ENCODE data around the gene ZNF80.
"Not testable (repeated sequence)": the region's sequence is repeated elsewhere in the genome, so short reads cannot be mapped to it uniquely, and the experiment has no call there.

Gene ZNF80

DNA sequence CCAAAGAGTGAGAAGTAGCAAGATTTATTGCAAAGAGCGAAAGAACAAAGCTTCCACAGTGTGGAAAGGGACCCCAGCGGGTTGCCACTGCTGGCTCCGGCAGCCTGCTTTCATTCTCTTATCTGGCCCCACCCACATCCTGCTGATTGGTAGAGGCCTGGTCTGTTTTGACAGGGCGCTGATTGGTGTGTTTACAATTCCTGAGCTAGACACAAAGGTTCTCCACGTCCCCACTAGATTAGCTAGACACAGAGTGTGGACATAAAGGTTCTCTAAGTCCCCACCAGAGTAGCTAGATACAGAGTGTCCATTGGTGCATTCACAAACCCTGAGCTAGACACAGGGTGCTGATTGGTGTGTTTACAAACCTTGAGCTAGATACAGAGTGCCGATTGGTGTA is at the start of gene ZNF80:
TSS of gene ZNF80 (minus strand) at position 101 of the 400 bp plus-strand sequence. CDS start 504 bp downstream, outside the sequence.
- in situ Hi-C loops (cut with MboI; ENCODE audit: low sequenced_read_pairs), result not testable (repeated sequence)

DNA sequence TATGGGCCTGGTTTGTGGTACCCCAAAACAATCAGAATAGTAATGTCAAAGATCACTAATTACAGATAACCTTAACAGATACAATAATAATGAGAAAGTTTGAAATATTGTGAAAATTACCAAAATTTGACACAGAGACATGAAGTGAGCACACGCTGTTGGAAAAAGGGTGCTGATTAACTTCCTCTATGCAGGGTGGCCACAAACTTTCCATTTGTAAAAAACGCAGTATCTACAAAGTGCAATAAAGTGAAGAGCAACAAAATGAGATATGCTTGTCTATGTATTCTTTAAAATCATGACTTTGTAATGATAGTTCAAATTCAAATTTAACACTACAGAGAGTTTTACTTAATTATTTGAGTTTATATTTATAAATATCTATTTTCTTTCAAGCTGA is 48.9 kb upstream of the ZNF80 start:
- in situ Hi-C loops (cut with MboI; ENCODE audit: low sequenced_read_pairs), result no loop called here

DNA sequence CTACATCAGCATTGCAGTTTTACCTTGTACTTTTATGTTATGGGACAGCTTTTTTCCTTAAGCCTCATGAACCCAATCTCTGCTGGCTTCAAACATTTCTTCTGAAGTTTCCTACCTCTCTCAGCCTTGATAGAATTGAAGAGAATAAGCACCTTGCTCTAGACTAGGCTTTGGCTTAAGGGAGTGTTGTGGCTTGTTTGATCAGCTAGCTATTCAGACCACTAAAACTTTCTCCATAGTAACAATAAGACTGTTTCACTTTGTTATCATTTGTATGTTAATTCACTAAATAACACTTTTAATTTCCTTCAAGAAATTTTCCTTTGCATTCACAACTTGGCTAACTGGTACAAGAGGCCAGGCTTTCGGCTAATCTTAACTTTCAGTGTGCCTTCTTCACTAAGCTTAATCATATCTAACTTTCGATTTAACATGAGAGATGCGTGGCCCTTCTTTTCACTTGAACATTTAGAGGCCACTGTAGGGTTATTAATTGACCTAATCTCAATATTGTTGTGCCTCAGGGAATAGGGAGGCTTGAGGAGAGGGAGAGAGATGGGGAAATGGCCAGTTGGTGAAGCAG is 48.4 kb upstream of the ZNF80 start:
- in situ Hi-C loops (cut with MboI; ENCODE audit: low sequenced_read_pairs), result no loop called here

DNA sequence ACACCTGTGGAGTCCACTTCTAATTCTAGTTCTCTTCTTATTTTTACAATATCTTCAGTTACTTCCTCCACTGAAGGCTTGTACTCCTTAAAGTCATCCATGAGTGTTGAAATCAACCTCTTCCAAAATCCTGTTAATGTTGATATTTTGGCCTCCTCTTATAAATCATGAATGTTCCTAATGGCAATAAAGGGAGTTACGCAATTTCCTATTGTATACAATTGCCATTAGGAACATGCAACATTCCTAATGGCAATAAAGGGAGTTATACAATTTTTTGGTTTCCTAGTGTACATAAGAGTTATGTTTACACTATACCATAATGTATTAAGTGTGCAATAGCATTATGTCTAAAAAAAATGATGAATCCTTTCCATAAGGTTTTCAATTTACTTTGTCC is 47.3 kb upstream of the ZNF80 start:
- in situ Hi-C loops (cut with MboI; ENCODE audit: low sequenced_read_pairs), result no loop called here

DNA sequence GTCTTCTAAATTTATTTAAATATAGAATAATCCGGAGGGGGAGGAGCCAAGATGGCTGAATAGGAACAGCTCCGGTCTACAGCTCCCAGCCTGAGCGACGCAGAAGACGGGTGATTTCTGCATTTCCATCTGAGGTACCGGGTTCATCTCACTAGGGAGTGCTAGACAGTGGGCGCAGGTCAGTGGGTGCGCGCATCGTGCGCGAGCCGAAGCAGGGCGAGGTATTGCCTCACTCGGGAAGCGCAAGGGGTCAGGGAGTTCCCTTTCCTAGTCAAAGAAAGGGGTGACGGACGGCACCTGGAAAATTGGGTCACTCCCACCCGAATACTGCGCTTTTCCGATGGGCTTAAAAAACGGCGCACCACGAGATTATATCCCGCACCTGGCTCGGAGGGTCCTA is 39.5 kb upstream of the ZNF80 start:
- in situ Hi-C loops (cut with MboI; ENCODE audit: low sequenced_read_pairs), result not testable (repeated sequence)

DNA sequence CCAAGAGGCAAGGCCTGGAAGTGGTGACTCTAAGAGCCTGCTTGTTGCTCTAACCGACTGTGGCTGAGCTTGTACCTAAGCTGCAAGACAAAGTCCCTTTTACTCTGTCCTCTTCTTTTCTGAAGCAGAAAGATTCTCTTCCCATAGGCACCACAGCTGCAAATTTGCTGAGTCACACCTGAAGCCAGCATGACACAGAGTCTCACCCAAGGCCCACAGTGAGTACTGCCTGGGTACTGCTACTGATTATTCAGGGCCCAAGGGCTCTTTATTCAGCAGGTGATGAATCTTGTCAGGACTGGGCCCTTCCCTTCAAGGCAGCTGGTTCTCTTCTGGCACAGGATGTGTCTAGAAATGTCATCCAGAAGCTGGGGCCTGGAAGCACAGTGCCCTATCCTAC is 37.6 kb upstream of the ZNF80 start:
- in situ Hi-C loops (cut with MboI; ENCODE audit: low sequenced_read_pairs), result no loop called here

DNA sequence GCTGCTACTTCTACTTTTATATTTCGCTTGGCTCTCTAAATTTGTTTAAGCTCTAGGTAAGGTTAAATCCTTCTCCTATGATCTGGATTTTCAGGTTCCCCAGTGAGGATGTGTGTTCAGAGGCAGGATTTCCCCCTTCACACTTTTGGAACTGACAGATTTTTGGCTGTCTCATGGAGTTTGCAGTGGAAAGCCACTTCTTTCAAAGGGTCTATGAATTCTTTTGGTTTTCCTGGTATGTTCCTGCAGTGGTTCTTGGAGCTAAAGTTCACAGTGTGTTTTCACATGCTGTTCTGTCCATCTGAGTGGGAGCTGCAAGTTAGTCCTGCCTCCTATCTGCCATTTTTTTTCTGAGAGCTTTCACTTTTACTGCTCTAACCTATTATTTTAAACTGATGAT is 34.9 kb upstream of the ZNF80 start:
- in situ Hi-C loops (cut with MboI; ENCODE audit: low sequenced_read_pairs), result no loop called here

DNA sequence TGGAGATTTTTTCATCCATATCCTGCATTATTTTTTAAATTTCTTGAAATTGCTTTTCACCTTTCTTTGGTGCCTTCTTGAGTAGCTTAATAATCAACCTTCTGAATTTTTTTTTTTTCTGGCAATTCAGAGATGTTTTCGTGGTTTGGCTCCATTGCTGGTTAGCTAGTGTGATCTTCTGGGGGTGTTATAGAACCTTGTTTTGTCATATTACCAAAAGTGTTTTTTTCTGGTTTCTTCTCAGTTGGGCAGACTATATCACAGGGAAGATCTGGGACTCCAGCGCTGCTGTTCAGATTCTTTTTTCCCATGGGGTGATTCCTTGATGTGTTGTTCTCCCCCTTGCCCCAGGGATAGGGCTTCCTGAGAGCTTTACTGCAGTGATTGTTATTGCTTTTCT is 32.6 kb upstream of the ZNF80 start:
- in situ Hi-C loops (cut with MboI; ENCODE audit: low sequenced_read_pairs), result no loop called here

DNA sequence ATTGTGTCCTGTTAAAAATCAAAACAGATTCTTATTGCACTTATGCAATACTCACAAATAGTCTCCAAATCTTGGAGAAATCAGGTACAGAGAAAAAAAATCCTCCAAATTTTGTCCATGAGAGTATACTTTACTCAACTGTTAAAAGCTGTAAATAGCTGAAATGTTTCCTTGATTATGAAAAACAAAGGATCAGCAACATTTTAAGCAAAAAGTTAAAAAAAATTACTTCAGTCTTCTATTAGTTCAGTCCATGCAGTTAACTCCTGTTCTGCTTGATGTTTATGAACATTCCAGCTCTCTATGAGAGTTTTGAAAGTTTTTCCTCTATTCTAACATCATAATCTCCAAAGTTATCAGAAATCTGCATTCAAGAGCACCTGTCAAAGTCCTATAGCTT is 22.8 kb upstream of the ZNF80 start:
- in situ Hi-C loops (cut with MboI; ENCODE audit: low sequenced_read_pairs), result no loop called here

DNA sequence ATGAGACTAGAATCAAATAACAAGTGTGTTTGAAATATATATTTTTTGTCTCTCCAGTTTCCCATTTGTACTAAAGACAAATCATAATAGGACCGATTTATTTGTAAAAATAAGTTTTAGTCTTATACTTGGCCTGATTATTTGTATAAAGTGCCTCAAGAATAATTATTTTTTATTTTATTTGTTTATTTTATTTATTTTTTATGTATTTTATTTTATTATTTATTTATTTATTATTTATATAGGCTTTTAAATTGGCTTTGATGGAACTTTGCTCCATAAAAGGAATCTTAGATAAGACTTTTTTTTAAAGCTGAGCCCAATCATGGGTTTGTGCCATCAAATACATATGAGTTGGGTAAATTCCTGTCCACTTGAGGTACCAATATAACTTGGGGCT is 22.2 kb upstream of the ZNF80 start:
- in situ Hi-C loops (cut with MboI; ENCODE audit: low sequenced_read_pairs), result no loop called here

DNA sequence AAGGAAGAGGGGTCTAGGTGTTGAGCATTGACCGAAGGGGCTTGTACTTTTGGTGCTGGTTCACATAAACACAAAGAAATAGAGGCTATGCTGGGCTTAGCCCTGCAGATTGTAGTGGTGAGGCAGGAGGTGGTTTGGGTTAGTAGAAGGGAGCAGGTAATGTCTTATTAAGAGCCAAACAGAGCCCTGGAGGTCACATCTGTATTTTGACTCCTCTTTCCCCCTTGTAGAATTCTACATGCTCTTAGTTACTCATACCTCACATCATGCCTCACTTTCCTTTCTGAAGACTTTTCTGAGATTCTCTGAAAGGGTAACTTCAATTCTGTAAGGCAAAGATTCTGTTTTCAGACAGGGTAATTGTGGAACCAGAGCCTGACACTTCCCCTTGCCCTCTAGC is 16.1 kb upstream of the ZNF80 start:
- in situ Hi-C loops (cut with MboI; ENCODE audit: low sequenced_read_pairs), result no loop called here

DNA sequence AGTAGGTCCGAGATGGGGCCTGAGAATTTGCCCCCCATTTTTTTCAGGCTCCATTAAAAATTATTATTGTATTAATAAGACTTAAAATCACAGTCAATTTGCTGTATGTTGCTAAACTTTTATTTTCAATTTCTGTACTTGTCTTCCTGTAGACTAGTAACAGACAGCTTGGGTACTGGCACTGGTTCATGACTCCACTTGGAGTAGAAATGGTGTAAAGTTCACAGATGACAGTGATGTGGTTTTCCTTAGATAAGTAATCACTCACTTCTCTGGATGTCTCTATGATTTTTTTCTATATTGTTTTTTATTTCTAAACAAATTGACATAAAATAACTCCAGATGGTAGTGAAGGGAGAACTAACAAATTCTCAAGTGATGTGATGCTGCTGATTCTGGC is 15.6 kb upstream of the ZNF80 start:
- in situ Hi-C loops (cut with MboI; ENCODE audit: low sequenced_read_pairs), result no loop called here

DNA sequence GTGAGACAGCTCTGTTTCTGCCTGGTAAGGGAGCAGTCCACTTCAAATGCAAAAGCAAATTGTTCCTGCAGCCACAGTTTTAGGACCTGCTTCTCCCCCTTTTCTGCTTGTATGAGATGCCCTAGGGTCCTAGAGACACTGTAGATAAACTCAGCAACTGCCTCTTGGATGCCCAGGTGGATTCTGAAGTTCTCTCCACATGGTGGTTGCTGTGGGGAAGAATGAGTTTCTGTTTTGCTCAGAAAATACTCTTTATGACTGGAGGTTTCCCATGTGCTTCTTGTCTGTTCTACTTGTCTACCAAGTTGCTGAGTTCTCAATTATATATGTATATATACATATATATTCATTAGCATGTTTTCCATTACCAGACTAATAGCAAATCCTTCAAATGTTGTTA is 5.6 kb upstream of the ZNF80 start:
- in situ Hi-C loops (cut with MboI; ENCODE audit: low sequenced_read_pairs), result no loop called here

DNA sequence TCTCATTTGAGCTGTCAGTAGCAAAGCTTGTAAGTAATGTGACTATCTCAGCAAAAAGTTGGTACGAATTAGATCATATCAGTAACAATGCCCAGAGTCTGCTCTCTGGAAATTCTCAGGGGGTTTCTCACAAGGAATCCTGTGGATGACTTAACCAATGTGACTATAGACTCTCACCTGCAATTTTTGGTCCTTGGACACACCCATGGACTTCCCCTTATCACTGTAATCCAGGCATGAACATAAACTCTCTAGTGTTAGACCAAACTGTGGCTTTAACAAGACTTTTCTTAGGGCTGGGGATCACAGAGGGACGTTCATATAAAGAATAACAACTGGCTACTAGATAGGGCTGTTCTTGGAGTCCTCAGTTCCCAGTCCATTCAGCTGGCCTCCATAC is 3.9 kb upstream of the ZNF80 start:
- in situ Hi-C loops (cut with MboI; ENCODE audit: low sequenced_read_pairs), result no loop called here

DNA sequence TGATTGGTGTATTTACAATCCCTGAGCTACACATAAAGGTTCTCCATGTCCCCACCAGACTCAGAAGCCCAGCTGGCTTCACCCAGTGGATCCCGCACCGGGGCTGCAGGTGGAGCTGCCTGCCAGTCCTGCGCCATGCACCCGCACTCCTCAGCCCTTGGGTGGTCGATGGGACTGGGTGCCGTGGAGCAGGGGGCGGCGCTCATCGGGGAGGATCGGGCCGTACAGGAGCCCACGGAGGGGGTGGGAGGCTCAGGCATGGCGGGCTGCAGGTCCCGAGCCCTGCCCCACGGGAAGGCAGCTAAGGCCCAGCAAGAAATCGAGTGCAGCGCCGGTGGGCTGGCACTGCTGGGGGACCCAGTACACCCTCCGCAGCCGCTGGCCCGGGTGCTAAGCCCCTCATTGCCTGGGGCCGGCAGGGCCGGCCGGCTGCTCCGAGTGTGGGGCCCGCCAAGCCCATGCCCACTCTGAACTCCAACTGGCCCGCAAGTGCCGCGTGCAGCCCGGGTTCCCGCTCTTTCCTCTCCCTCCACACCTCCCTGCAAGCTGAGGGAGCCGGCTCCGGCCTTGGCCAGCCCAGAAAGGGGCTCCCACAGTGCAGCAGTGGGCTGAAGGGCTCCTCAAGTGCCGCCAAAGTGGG is 888 bp upstream of the ZNF80 start:
- in situ Hi-C loops (cut with MboI; ENCODE audit: low sequenced_read_pairs), result not testable (repeated sequence)

DNA sequence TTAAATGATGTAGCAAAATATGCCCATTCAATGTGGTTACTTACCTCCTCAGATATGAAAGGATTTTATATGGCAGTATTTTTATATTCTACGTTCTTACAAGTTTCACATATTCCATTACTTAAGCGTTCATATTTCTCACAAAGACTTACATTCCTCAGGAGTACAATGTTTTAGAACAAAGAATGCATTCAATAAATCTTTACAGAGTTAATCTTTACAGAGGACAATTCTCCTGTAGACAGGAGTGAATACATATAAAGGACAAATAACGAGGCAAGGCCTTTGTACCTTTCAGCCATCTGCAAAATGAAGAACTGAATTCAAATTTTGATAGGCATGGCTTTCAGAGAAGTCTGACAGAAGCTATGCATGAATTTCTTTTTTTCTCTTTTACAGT is 1.9 kb downstream of the ZNF80 start:
- in situ Hi-C loops (cut with MboI; ENCODE audit: low sequenced_read_pairs), result no loop called here

DNA sequence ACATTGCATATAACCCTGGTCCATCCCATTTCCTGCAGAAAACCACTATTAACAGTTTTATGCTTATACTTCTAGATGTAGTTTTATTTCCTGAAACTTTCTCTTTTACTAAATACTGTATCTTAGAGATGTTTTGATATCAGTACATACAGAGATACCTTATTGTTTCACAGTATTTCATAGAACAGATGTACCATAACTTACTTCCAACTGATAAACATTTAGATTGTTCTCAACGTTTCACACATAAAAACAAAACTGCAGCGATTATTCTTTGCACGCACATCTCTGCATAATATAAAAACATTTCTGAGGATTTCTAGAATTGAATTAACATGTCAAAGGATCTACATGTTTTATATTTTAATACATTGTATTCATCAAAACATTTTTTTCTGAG is 2.6 kb downstream of the ZNF80 start:
- in situ Hi-C loops (cut with MboI; ENCODE audit: low sequenced_read_pairs), result no loop called here

DNA sequence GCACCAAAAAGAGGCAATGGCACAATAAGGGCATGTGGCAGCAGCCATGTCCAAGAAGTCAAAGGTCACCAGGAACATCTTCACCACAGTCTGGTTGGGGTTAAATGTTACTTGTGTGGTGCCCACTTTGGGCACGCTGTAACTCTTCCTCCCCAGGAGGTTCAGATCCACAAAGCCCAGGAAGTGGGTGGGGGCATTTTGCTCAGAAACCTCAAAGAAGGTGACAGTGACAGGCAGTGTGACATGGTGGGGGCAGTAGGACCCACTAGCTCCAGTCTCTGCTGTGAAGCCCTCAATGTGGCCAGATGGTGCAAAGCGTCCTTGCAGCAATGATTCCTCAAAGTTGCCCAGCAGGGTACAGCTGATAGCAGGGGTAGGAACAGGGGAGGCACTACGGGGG is 5.8 kb downstream of the ZNF80 start:
- in situ Hi-C loops (cut with MboI; ENCODE audit: low sequenced_read_pairs), result no loop called here

DNA sequence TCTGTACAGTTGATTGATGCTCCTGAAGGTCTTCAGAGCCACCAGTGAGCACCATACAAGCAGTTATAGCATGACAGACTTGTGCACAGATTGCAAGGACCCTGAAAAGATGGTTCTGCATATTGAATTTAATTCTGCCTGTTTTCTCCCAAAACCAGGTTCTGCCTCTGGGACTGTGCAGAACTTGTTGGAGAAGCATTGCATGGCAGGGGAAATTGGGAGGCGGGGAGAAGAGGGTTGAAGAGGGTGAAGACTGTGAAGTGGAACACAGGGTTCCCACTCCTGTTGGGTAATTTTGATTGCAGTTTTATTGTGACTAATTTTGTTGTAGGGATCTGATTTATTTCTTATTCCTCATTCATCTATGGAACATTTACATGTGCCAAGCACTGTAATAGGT is 10.3 kb downstream of the ZNF80 start:
- in situ Hi-C loops (cut with MboI; ENCODE audit: low sequenced_read_pairs), result no loop called here

DNA sequence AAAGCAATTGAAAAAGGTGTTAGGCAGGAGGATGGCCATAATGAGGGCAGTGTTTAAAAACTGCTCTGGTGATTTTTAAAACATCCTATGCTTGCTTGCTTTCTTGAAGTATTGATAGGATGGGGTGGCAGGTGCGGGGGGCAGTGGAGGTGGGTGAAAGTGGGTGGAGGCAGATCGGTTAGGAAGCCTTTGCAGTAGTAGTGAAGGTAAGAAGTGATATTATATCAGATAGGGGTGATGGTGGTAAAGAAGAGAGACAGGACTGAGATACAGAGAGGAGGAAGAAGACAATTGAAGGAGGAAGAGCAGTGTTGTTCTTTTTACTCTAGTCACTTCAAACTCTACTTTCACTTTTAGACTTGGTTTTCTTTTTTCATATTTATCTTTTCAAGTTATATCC is 11.1 kb downstream of the ZNF80 start:
- in situ Hi-C loops (cut with MboI; ENCODE audit: low sequenced_read_pairs), result no loop called here

DNA sequence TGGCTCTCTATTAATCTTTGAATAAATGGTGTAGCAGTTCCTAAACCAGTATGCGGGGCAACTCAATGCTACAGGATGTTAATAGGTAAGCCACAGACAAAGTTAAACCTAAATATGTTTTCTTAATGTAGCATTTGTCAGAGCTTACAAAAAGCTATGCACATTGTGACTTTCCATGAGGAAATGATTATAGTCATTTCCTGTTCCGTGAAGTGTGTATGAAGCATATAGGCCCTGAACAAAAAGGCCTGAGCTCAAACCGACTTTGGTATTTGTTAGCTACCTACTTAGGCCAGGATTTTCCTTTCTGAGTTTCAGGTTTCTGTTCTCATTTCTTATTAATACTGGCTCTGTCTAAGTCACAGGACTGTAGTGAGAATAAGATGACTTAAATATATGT is 14.2 kb downstream of the ZNF80 start:
- in situ Hi-C loops (cut with MboI; ENCODE audit: low sequenced_read_pairs), result no loop called here

DNA sequence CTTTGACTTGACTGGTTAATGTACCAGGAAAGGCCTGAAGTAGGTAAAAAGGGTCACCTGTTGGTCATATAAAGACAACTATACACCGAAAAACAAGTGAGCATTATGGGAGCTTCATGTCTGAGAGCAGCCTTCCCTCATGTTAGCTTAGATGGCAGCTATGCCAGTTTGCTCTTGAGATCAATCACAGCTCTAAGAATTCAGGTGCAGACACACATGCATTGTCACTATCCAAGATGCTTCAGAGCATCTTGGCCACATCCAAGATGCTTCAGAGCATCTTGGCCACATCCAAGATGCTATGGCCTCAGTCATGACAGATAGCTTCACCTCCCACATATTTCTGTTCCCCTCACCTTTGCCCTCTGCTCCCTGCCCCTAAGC is 15.5 kb downstream of the ZNF80 start:
- in situ Hi-C loops (cut with MboI; ENCODE audit: low sequenced_read_pairs), result no loop called here

DNA sequence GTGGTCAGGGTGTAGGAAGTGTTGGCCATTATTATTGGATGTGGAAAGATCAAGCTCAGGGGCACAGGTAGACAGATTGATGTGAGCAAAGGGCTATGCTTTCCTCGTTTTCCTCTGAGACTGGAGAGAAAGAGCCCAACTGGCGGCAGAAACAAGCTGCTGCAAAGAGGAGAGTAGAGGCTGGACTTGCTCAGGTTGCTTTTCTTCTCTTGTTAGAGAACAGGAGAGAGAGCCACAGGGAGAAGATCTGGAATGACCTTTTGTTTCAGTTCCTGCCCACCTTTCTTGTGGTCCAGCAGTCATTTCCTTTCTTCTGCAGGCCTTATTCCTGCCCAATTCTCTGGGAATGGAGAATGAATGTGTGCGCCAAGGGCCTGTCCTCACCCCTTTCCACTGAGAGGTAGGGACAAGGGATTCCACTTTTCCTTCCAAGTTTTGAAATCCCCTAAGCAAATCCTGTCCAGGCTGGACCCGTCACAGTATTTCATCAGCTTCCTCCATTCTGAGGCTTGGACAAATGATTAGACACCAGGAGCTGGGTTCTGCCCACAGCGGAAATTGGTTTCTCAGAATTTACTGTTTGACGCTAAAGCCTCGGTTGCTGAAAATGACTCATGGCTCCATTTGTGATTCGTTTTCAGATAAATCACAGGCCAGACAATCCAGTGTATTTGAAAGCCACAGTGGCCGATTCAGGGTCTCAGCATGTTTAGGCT is 16.1 kb downstream of the ZNF80 start:
- in situ Hi-C loops (cut with MboI; ENCODE audit: low sequenced_read_pairs), result no loop called here

Measured in HL-60/S4 treated with phorbol 12-myristate 13-acetate at 8.2 ng/mL for 4 days and 3 days (cell line).